CD4-positive, alpha-beta T cell treated with Interferon alpha-2 for 1 hour (primary cell): ENCODE data around the gene CSPG4.
"Not testable (repeated sequence)": the region's sequence is repeated elsewhere in the genome, so short reads cannot be mapped to it uniquely, and the experiment has no call there.

Source experiments
- DNase-seq, 2 donors: peaks; one replicate each; pipeline ENCODE4 v3.0.0-alpha.2; 2020 to 2022

Gene CSPG4

GRCh38 chr15:75725006-75725718 lies 12.5 kb upstream of the CSPG4 start:
- DNase-seq = no peak

GRCh38 chr15:75723847-75724660 lies 11.4 kb upstream of the CSPG4 start:
- peak; percentile 50 to 77 for DNase-seq

DNA sequence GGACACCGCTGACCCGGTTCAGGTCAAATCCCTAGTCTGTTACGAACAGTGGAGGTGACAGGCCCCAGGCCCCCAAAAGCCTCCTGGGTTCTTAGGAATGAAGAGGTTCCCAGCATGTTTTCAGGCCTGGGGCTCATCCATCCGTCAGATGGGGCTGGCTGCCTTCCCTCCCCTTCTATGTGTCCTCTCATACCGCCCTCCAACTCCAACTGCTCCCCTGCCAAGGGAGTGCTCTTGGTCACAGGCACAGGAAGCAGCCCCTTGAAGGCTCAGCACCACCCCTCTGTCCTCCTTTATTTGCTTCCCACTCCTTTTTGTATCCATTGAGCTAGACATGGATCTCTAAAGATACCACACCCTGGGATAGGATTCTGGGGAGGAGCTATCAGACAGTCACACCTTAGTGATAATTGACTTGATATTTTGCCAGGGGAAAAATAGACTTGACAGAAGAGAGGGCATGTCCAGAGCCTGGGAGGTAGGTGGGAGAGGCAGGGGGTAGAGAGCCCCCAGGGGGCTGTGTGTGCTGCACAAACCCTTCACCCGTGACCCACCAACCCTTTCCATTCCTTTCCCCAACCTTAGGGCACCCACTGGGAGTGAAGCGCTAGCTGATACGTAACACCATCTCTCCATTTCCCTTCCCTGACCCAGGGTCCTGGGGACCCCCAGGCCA lies 10.7 kb upstream of the CSPG4 start:
- DNase-seq = no peak

DNA sequence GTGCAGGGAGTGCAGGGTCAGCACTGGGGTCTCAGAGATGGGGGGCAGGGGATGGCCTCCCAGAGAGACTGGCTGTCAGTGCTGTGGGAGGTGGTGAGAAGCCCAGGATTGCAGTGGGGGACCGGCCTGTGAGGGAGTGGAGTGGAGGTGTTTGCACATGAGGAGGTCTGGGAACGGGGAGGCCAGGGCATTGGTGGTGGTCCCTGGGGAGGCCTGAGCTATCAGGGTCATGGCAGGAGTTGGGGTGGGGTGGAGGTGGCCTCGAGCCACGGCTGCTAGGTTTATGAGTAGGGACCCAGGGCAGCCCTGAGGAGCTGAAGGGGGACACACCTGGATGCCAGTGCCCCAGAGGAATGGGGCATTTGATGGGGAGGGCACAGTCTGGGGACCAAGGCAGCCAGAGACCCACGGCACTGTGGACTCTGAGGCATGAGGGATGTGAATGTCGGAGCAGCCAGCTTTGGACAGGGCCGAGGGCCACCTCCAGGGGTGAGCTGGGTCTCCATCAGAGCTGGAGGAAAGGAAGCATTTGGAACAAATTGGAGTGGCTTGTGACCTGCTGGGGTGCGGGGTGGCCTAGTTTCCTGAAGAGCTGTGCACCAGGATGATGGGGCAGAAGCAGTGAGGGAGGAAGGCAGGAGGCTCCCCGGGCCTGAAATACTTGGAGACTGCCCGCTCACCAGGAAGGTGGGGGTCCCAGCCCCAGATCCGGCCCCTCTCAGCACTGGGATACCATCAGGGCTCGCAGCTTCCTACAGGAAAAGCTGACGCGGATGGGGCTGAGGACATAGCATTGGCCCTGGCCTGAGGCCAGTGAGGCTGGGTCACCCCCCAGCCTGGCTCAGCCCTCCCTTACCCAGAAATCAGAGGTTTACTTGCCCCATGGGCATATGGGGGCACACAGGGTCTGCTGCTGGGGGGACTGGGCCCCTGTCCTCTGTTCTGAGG lies 9.5 kb upstream of the CSPG4 start:
- DNase-seq = no peak

- no peak for DNase-seq
Observed at GRCh38 chr15:75721480-75721922, 8.9 kb upstream of the CSPG4 start.

- DNase-seq = no peak
Observed at GRCh38 chr15:75720787-75721479, 8.3 kb upstream of the CSPG4 start.

GRCh38 chr15:75720297-75720696 lies 7.6 kb upstream of the CSPG4 start:
- DNase-seq = no peak

DNA sequence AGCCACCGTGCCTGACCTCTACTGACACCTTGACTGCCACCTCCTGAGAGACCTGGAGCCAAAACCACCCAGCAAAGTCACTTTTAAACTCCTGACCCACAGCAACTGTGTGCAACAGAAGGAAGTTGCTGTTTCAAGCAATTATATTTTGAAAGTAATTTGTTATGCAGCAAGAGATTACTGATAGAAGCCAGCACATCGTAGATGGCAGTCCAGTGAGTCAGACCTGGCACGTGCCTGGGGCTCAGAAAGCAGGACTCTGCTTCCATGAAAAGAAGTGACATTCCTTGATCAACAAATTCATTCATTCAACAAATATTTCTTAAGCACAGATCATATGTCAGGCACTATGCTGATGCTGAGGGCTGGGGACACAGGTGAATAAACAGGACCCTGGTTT lies 5.7 kb upstream of the CSPG4 start:
- DNase-seq = no peak

- not testable (repeated sequence) for DNase-seq
Observed at GRCh38 chr15:75717001-75717400, 4.4 kb upstream of the CSPG4 start.

DNA sequence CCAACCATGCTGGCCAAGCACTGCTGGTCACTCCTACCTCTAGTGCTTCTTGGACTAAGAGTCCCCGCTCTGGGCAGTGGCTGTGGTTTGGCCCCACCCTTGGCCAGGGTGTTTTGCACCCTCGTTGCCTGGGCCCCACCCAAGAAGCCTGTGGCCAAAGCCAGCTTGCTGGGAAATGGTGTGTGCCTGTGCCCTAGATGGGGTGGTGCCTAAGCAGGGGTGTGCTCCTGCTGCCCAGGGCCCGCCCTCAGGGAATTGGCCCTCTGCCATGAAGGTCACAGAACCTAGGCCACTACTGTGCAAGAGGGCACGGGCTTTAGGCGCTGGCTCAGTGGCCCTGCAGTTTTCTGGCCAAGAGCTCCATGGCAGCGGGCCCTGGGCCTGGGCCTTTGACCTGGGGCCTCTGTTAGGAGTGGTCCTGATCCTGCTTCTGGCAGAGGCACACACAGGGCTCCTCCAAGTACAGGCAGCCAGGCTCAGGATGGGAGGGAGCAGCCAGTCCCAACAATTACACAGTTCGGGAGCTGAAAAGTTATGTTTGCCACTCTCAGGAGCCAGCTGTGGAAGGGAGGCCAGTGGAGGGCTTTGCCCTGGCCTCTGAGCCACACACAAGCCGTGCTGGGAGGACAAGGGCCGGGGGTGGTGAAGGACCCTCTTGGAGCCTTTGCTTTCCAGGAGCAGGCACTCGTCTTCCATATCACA lies 3.8 kb upstream of the CSPG4 start:
- DNase-seq = not testable (repeated sequence)

- not testable (repeated sequence) for DNase-seq
Observed at GRCh38 chr15:75715312-75715832, 2.7 kb upstream of the CSPG4 start.

DNA sequence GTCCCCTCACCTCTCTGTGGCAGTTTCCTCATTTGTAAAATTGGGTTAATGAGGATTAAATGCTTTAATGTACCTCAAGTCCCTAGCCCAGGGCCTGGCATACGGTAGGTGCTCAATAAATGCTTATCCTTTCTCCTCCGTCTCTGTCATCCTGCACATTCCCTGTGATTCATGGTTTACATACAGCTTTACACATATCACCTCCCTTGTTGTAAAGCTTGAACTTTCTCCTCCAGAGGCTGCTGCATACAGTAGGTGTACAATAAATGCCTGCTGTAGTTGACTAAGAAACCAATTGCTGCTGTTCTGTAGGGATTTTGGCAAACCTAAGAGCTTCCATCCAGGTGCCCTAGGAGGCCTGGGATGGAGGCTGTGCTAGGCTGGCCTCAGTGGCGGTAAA lies 1.5 kb upstream of the CSPG4 start:
- no peak for DNase-seq

DNA sequence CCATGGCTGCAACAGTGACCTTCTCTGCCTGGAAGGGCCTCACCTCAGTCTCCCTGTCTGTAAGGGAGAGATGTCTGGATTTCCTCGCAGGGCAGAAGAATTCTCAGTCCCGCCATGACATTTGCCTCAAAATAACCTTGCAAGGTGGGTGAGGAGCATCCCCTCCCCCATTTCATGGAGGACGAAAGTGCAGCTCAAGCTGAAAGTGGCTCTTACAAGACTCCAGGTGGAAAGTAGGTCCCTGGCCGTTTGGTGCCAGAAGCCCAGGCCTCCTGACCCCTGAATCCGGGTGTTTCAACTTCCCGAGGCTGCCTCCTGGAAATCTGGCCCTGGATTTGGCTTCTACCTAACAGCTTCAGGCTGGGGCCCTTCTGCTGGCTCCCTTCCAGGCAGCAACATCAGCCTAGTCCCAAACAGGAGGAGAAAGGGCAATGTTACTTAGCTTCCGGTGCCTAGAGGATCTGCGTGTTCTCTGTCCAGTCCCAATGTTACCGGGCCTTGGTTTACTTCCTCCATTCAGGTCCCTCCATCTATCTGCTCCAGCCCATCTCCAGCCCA lies 769 bp upstream of the CSPG4 start:
- DNase-seq = no peak

DNA sequence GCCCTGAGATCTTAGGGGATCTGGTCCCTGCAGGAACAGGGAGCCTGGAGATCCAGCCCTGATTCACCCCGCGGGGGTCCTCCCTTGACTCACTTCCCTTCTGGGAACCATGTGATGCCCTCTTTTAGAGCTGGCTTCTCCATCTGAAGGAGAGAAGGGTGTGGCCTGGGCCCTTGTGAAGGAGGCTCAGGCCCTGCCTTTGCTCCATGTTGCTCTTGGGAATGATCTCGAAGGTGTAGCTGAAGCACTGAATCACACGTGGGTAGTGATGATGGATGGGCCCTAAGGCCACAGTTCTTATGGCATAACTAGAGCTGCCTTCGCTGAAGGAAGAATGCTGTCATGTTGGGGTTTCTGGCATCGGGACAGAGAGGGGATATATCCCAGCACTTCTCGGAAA lies 1.2 kb downstream of the CSPG4 start:
- DNase-seq = not testable (repeated sequence)

DNA sequence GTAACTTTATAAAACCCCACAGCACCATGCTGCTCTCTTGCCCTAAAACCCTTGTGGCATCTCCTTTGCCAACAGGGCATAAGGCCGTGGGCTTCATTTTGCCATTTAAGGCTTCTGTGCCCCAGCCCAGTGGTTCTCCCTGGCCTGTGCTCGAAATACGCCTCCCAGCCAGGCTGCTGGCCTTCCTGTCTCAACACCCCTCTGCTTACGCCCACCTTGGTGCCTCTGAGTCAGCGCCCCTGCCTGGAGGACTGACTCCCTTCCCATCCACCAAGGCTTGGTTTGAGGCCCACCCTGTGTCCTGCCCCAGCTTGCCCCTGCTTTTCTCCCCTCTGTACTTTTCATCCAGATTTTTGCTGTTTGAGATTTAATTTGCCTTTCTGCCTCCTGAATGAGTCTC lies 1.8 kb downstream of the CSPG4 start:
- DNase-seq = not testable (repeated sequence)

DNA sequence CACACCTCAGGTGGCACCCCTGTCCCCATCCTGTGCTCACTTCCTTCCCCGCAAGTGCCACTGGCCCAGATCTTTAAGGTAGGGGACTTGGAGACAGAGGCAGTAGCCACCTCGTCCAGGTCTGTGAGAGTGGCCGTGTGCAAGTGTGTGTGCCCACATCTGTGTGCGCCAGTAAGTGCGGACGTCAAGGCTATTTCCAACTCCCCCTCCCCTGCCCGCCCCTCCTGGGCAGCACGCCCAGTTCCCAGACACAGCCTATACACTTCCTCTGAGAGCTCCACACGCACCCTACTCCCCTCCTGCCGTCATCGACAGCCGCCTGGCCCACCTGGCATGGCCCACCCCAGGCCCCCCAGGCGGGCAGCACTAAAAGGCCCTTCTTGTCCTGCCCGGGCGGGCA lies 3.2 kb downstream of the CSPG4 start:
- not testable (repeated sequence) for DNase-seq

DNA sequence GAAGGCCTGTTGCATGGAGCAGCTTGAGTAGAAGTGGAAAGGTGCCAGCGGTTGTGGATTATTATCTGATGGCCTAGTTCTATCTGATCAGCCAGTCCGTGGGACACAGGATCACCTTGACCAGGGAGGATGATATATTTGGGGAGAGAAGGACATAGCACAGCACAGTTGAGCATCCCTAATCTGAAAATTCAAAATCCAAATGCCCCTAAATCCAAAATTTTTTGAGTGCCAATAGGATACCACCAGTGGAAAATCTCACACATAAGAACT lies 6.0 kb downstream of the CSPG4 start:
- no peak for DNase-seq

GRCh38 chr15:75705854-75706681 lies 6.6 kb downstream of the CSPG4 start:
- DNase-seq = no peak

- not testable (repeated sequence) for DNase-seq
Observed at GRCh38 chr15:75705375-75705774, 7.3 kb downstream of the CSPG4 start.

GRCh38 chr15:75704618-75705017 lies 8.0 kb downstream of the CSPG4 start:
- DNase-seq = no peak
